GM12873 (cell line): ENCODE measurements around the gene ADGRL2.

ENCODE experiments used
- TF ChIP-seq, protein P1 (sequence below): IDR thresholded peaks from 2 replicates; pipeline ENCODE4 v1.5.1; 2012; ENCODE audit warnings: low read depth, mild to moderate bottlenecking, moderate library complexity, low read length, control low read depth; ENCODE audit not compliant: insufficient read depth; ENCODE audit errors: missing control alignments

The ADGRL2 gene

DNA sequence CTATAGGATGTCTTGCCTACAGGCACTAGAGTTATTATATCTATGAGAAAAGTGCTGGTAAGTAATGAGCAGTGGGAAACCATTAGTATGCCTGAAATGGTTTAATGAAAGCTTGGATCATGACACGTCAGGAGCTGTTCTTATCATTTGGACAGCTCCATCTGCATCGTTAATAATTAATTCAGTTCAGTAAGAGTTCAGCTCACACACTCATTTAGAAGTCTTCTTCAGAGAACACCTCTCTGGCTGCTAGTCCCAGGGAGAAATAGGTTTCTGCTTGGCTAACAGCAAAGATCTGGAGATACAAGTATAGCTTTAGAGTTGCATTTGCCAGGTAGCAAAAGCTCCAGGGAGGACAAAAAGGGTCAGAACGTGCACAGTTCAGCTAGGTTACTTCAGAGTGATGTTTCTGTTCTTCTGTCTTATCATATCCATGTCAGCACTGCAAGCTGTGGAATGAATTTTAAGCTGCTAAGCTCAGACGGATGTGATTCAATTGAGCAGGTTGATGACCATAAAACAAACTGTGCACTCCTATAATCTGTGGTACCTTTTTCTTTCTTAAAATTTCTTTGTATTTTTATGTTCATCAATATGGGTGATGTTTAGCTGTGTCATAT, 173.6 kb downstream of the ADGRL2 start:
- TF ChIP-seq, protein P1, sequence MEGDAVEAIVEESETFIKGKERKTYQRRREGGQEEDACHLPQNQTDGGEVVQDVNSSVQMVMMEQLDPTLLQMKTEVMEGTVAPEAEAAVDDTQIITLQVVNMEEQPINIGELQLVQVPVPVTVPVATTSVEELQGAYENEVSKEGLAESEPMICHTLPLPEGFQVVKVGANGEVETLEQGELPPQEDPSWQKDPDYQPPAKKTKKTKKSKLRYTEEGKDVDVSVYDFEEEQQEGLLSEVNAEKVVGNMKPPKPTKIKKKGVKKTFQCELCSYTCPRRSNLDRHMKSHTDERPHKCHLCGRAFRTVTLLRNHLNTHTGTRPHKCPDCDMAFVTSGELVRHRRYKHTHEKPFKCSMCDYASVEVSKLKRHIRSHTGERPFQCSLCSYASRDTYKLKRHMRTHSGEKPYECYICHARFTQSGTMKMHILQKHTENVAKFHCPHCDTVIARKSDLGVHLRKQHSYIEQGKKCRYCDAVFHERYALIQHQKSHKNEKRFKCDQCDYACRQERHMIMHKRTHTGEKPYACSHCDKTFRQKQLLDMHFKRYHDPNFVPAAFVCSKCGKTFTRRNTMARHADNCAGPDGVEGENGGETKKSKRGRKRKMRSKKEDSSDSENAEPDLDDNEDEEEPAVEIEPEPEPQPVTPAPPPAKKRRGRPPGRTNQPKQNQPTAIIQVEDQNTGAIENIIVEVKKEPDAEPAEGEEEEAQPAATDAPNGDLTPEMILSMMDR = no peak

DNA sequence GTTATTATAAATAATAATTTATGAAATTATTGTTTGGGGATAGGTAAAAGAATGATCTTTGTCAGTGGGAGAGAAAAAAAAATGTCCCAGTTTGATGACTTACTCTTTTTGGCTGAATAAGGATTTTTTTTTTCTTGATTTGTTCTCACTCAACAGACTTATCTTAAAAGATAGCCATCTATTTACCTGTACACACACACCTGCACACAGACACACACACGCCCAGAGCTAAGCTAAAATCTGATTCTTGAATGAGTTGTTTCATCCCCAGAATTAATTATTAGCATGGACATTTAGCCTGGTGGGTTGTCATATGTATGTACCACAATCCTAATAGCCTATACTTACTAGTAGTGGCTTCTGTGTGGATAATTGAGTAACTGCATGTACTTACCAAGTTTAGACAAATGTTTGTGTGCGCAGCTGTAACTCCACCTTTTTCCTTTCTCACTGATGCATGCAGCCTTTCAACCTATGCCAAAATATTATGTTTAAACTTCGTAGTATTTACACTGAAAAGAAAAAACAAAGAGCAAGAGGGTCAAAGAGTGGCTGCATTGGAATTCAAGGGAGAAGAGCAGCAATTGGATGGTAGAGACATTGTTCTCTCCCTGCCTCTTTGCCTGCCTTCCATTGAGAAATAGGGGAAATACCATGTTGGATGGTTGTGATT, 174.3 kb downstream of the ADGRL2 start:
- TF ChIP-seq, protein P1 = no peak

DNA sequence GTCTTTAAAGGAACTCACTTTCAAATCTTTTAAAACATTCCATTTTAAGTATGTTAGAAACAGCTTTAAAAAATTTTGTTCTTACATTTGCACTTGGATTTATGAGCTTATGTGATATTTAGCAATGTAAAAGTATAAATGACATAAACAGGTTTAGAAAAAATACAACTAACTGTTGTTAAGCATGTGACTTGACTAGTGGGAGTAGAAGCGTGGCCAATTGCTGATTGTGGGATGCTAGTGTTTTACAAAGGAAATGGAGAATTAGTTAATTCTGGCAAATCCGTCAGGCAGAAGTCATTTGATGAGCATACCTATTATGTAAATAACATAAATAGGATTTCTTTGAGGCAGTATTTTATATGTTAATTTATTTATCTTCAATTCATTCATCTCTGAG, 175.8 kb downstream of the ADGRL2 start:
- TF ChIP-seq, protein P1 = no peak

DNA sequence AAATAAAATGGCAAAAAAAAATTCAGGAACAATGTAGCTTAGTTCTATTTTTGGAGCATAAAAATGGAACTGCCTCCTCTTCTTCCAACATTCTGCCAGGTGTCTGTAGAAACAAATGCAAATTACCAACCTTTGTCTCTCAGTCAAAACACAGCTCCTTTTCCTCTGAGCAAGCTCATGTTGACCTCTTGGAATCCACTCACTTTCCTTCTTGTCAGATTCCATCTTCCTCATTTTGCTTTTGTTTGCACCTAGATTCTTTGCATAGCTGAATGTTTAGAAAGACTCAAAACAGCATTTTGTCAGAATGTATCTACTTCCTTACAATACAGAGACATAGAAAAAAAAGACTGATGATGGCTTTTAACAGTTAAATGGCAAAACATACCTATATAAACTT, 178.2 kb downstream of the ADGRL2 start:
- TF ChIP-seq, protein P1 = no peak

DNA sequence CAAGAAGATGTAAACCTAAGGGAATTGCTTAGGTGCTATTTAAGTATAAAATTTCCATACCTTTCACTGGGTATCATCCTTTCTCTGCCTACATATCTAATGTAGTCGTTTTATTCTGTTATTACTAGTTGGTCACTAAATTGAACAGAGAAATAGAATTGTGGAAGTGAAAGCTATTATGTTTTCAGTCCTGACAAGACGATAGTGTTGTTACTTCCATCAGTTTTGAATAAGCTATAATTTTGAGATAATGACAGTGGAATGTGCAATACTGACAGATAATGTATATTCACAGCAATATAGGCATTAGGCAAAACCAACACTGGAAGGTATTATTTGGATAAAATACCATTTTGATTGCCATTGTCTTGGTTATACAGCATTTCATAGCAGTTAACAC, 181.8 kb downstream of the ADGRL2 start:
- TF ChIP-seq, protein P1 = no peak

DNA sequence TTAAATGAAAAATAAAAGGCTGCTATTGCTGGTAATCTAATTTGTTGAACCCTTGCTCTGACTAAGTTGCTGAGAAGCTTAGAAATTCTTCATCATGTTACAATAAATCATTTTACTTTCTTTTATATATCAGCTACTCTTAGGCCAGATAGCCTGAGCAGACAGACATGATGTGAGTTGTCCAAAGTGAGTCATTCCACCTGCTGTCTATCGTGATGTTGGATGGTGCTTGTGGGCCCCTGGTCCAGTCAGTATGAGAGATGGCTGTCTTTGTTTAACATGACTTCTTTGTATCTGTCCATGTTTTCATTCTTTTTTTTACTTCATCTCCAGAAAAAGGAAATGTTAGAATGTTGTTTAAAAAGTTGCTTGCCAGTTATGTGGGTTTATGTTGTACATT, 188.8 kb downstream of the ADGRL2 start:
- TF ChIP-seq, protein P1 = no peak

DNA sequence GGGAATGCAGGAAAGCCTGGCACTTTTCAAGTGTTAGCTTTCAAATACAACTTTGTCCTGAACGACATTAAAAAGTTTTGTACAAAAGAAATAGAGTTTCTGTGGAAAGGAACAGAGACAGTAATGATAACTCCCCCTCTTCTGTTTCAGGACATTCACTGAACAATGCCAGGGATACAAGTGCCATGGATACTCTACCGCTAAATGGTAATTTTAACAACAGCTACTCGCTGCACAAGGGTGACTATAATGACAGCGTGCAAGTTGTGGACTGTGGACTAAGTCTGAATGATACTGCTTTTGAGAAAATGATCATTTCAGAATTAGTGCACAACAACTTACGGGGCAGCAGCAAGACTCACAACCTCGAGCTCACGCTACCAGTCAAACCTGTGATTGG, 189.5 kb downstream of the ADGRL2 start:
- TF ChIP-seq, protein P1 = no peak
